AG09319 (cell line): ENCODE results near the gene CERS6.
"Not testable (repeated sequence)": the region's sequence is repeated elsewhere in the genome, so short reads cannot be mapped to it uniquely, and the experiment has no call there.

Experiments used
- DNase-seq: peaks from one replicate; pipeline ENCODE4 v3.0.0-alpha.2; 2010; ENCODE audit warnings: low read depth; ENCODE audit errors: extremely low read depth
- TF ChIP-seq, protein P1 (sequence below): IDR thresholded peaks from 2 replicates; pipeline ENCODE4 v1.5.1; 2011; ENCODE audit warnings: low read depth, mild to moderate bottlenecking, inconsistent platforms, low read length, moderate library complexity

CERS6 gene

DNA sequence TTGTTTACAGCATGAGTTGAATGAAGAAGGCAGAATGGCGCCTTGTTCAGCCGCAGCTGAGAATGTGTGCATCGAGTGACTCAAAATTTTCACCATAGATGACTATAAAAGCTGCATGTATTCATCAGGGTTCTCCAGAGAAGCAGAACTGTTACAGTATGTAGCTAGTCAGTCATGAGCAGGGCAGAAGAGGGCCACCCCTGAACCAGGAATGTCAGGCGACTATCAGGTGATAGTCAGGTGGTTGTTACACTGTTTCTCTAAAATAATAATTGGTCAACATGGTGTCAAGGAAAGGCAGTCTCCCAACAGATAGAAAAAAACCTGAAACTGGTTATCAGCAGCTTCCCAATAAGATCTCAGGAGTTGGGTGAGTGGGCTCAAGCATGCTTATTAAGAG, 326.2 kb downstream of the CERS6 start:
- TF ChIP-seq, protein P1, sequence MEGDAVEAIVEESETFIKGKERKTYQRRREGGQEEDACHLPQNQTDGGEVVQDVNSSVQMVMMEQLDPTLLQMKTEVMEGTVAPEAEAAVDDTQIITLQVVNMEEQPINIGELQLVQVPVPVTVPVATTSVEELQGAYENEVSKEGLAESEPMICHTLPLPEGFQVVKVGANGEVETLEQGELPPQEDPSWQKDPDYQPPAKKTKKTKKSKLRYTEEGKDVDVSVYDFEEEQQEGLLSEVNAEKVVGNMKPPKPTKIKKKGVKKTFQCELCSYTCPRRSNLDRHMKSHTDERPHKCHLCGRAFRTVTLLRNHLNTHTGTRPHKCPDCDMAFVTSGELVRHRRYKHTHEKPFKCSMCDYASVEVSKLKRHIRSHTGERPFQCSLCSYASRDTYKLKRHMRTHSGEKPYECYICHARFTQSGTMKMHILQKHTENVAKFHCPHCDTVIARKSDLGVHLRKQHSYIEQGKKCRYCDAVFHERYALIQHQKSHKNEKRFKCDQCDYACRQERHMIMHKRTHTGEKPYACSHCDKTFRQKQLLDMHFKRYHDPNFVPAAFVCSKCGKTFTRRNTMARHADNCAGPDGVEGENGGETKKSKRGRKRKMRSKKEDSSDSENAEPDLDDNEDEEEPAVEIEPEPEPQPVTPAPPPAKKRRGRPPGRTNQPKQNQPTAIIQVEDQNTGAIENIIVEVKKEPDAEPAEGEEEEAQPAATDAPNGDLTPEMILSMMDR, result no peak
- no peak for DNase-seq

DNA sequence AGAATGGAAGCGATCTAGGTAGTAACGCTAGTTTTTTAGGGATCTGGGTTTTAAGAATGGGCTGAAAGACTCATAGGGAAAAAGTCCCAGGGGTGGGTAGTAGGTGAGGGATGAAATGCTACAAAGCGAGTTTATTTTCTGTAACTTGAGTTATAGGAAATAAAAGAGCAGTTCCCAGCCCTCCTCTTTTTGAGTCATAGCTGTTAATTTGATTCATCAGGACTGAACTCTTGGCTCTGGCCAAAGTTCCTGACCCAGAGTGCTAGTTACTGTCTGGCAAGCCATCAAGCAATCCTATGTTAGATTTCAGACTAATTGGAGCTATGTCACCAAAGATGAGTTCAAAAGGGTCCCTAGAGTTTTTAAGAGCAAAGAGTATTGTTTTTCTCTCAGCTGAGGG, 328.9 kb downstream of the CERS6 start:
- TF ChIP-seq, protein P1, result no peak
- DNase-seq, result no peak

DNA sequence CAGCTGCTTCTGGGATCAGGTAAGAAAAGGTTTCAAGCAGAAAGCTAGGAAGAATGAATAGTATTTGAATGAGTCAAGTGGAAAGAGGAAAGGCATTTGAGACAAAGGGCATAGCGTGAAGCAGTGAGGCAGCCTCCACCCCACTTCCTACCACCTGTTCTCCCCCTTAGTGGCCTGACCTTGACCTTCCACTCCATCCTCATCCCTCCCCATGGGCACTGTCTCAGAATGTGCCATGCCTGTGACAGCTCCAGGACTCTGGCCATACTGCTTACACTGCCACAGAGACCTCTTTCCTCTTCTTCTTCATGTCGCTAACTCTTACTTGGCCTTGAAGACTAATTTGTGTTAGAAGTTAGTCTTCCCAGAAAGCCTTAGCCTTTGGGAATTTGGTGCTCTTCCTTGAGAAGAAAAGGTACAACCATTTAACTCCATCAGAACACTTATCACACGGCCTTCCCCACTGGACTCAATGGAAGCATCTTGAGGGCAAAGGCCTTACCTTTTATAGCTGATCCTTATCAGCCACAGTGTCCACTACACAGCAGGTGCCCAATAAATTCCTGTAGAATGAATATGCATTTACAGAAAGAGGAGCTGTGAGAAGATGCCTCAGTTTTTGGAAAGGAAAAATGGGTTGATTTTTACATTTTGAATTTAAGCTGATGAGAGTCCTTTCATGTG, 331.2 kb downstream of the CERS6 start:
- TF ChIP-seq, protein P1, result no peak
- no peak for DNase-seq

DNA sequence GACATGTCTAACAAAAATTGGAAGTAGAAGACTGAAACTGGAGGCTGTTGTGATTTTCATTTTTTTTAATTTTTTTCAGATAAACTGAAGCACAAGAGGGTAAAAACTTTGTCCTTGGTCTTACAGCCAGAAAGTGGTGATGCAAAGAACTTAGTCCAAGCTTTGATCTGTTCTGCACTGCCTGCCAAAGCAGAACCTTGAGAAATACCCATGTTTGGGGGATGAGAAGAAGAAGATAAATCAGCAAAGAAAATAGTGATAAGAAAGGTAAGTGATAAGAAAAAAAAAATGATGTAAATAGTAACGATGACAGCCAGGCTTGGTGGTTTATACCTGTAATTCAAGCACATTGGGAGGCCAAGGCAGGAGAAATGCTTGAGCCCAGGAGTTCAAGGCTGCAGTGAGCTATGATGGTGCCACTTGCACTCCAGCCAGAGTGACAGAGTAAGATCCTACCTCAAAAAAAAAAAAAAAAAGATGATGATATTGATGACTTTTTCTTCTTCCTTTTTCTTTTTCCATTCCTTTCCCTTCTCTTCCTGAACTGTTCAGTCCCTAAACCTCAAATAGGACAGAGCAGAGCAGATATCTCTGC, 331.8 kb downstream of the CERS6 start:
- no peak for DNase-seq
- TF ChIP-seq, protein P1, result no peak

DNA sequence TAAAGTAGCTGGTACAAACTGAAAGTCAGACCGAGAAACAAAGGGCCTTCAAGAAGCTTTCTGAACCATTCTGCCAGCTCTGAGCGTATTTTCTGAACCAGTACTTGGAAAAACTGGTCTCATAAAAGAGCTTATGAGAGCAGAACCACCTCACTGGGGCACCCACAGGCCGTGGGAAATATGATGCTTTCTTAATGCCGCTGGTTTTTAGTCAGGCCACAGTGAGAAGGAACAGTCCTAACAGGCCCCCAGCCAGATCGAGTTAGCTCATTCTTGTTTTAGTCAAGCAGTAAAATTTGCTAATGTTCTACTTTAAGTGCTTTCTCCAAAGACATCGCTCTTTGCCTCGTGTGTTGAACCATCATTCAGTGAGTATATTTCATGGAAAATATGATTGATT, 333.7 kb downstream of the CERS6 start:
- TF ChIP-seq, protein P1, result no peak
- DNase-seq, result no peak

DNA sequence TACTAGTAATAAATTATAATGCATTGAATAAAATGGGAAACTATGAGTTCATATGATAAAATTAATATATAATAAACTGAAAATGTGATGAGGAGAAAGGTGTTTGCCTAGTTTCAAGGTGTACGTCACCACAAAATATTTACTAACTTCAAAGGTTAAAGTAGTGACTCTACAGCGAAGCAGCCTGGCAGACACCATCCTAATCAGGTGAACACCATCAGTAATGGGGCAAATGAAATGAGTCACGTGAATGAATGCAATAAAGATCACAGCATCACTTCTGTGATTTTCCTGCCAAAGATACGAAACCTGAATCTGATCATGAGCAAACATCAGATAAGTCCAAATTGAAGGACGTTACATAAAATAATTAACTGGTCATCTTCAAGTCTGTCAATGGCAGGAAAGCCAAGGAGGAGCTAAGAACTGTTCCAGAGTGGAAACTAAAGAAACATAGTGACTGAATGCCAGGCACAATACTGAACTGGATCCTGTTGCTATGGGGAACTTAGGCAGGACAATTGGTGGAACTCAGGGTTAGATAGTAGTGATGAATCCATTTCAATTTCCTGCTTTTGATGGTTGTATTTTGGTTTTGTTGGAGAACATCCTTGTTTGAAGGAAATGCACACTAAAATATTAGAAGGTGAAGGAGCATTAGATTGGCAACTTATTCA, 334.3 kb downstream of the CERS6 start:
- no peak for DNase-seq
- TF ChIP-seq, protein P1, result no peak

DNA sequence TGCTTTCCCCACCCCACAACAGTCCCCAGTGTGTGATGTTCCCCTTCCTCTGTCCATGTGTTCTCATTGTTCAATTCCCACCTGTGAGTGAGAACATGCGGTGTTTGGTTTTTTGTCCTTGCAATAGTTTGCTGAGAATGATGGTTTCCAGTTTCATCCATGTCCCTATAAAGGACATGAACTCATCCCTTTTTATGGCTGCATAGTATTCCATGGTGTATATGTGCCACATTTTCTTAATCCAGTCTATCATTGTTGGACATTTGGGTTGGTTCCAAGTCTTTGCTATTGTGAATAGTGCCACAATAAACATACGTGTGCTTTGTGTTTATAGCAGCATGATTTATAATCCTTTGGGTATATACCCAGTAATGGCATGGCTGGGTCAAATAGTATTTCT, 335.1 kb downstream of the CERS6 start:
- DNase-seq, result not testable (repeated sequence)
